ENCODE results near the gene TRABD2A. TPM values are rescaled to one million over a fixed set of nuclear protein-coding genes. Genes with fewer than 3 reads are reported as not detected.

Gene TRABD2A
- polyA plus RNA-seq, 1 donor (not counting 4 experiments of a cell fraction or from before 2014, with no cell fraction given): 0.54 TPM

GRCh38 chr2:84788027-84788426, 92.9 kb downstream of the TRABD2A start:
- Histone ChIP-seq H3K9me3 (ENCODE audit: control insufficient read depth, low read depth, low read length) (no peaks in the 10 kb centered on the region), H3K9ac (ENCODE audit: control insufficient read depth, extremely low read depth, insufficient read depth, low read length) (no peak overlapping the region), H3K27ac (ENCODE audit: control insufficient read depth, insufficient read depth, low read length) (no peak overlapping the region), H3K4me2 (ENCODE audit: control insufficient read depth, extremely low read depth, insufficient read depth, low read depth, low read length) (no peak overlapping the region), H2AFZ (ENCODE audit: control insufficient read depth, low read length) (no peak overlapping the region), H3K27me3 (ENCODE audit: control insufficient read depth, extremely low read depth, insufficient read depth, low read length) (peaks cover 2% of the 10 kb centered on the region), H3K79me2 (ENCODE audit: control insufficient read depth, insufficient read depth, low read length) (no peaks in the 10 kb centered on the region), H4K20me1 (ENCODE audit: control insufficient read depth, extremely low read depth, insufficient read depth, low read length) (no peaks in the 10 kb centered on the region), H3K9me1 (ENCODE audit: control insufficient read depth, extremely low read depth, insufficient read depth, low read length) (no peaks in the 10 kb centered on the region), H3K4me3 (ENCODE audit: control insufficient read depth in 2 of 3, extremely low read depth in 1 of 3, insufficient read depth in 2 of 3, low read depth in 1 of 3, low read length in 3 of 3) (no peak overlapping the region), H3K36me3 (ENCODE audit: control insufficient read depth in 2 of 2, extremely low read depth in 1 of 2, insufficient read depth in 2 of 2, low read length in 2 of 2) (no peaks in the 10 kb centered on the region), H3K4me1 (ENCODE audit: control insufficient read depth, extremely low read depth, insufficient read depth, low read length) (no peaks in the 10 kb centered on the region)
- DNase-seq (ENCODE audit: low read depth, low spot score) (no peak), FAIRE-seq (no peak)
- dilution Hi-C loops (cut with MboI; ENCODE audit: extremely low pct_ligation_motif_present, low sequenced_read_pairs): no loop called here
- TF ChIP-seq EZH2 (IDR thresholded peaks at IDR 0.05; ENCODE audit: low read length) (no peak), CTCF (optimal IDR thresholded peaks at IDR 0.05 in 1 of 3, IDR thresholded peaks at IDR 0.05 in 1 of 3, conservative IDR thresholded peaks at IDR 0.05 in 1 of 3; ENCODE audit: extremely low read depth in 1 of 3, insufficient read depth in 2 of 3, low read length in 3 of 3) (no peak)

- H3K4me2 ChIP-seq (ENCODE audit: control insufficient read depth, extremely low read depth, insufficient read depth, low read depth, low read length): no peak overlapping the region
- no peaks in the 10 kb centered on the region for H4K20me1 ChIP-seq (ENCODE audit: control insufficient read depth, extremely low read depth, insufficient read depth, low read length)
- H3K4me3 ChIP-seq (ENCODE audit: control insufficient read depth in 2 of 3, extremely low read depth in 1 of 3, insufficient read depth in 2 of 3, low read depth in 1 of 3, low read length in 3 of 3): no peak overlapping the region
- H3K27ac ChIP-seq (ENCODE audit: control insufficient read depth, insufficient read depth, low read length): no peak overlapping the region
- no peaks in the 10 kb centered on the region for H3K79me2 ChIP-seq (ENCODE audit: control insufficient read depth, insufficient read depth, low read length)
- H3K4me1 ChIP-seq (ENCODE audit: control insufficient read depth, extremely low read depth, insufficient read depth, low read length): peaks cover 10% of the 10 kb centered on the region
- no peaks in the 10 kb centered on the region for H3K36me3 ChIP-seq (ENCODE audit: control insufficient read depth in 2 of 2, extremely low read depth in 1 of 2, insufficient read depth in 2 of 2, low read length in 2 of 2)
- no peaks in the 10 kb centered on the region for H3K27me3 ChIP-seq (ENCODE audit: control insufficient read depth, extremely low read depth, insufficient read depth, low read length)
- H3K9me3 ChIP-seq (ENCODE audit: control insufficient read depth, low read depth, low read length): no peaks in the 10 kb centered on the region
- no peak overlapping the region for H2AFZ ChIP-seq (ENCODE audit: control insufficient read depth, low read length)
- FAIRE-seq (no peak), DNase-seq (ENCODE audit: low read depth, low spot score) (no peak)
- no peak overlapping the region for H3K9ac ChIP-seq (ENCODE audit: control insufficient read depth, extremely low read depth, insufficient read depth, low read length)
- dilution Hi-C loops (cut with MboI; ENCODE audit: extremely low pct_ligation_motif_present, low sequenced_read_pairs): no loop called here
- H3K9me1 ChIP-seq (ENCODE audit: control insufficient read depth, extremely low read depth, insufficient read depth, low read length): no peaks in the 10 kb centered on the region
- TF ChIP-seq EZH2 (IDR thresholded peaks at IDR 0.05; ENCODE audit: low read length) (no peak), CTCF (optimal IDR thresholded peaks at IDR 0.05 in 1 of 3, IDR thresholded peaks at IDR 0.05 in 1 of 3, conservative IDR thresholded peaks at IDR 0.05 in 1 of 3; ENCODE audit: extremely low read depth in 1 of 3, insufficient read depth in 2 of 3, low read length in 3 of 3) (no peak)
Measured at GRCh38 chr2:84786601-84787000, 94.3 kb downstream of the TRABD2A start.

Data from keratinocyte (primary cell).